Measurements from ENCODE around the gene IGSF11.

IGSF11 gene

GRCh38 chr3:118932822-118933558 lies 101.7 kb downstream of the IGSF11 start:
- Histone ChIP-seq H3K27me3 (ENCODE audit: insufficient read depth, low read length) (no peaks in the 10 kb centered on the region), H3K4me1 (ENCODE audit: insufficient read depth, low read length) (no peaks in the 10 kb centered on the region), H3K9me3 (ENCODE audit: low read length) (no peaks in the 10 kb centered on the region), H3K4me3 (ENCODE audit: low read length) (no peak overlapping the region), H2AFZ (ENCODE audit: low read depth, low read length) (no peak overlapping the region), H3K36me3 (ENCODE audit: insufficient read depth, low read length) (no peaks in the 10 kb centered on the region)

- Histone ChIP-seq H3K36me3 (ENCODE audit: insufficient read depth, low read length) (no peaks in the 10 kb centered on the region), H3K4me3 (ENCODE audit: low read length) (no peak overlapping the region), H3K27me3 (ENCODE audit: insufficient read depth, low read length) (no peaks in the 10 kb centered on the region), H3K4me1 (ENCODE audit: insufficient read depth, low read length) (no peaks in the 10 kb centered on the region), H3K9me3 (ENCODE audit: low read length) (no peaks in the 10 kb centered on the region), H2AFZ (ENCODE audit: low read depth, low read length) (no peak overlapping the region)
Measured at GRCh38 chr3:118931996-118932395, 102.7 kb downstream of the IGSF11 start.

- H3K9me3 ChIP-seq (ENCODE audit: low read length), result no peaks in the 10 kb centered on the region
- no peaks in the 10 kb centered on the region for H3K36me3 ChIP-seq (ENCODE audit: insufficient read depth, low read length)
- H3K4me1 ChIP-seq (ENCODE audit: insufficient read depth, low read length), result no peaks in the 10 kb centered on the region
- no peaks in the 10 kb centered on the region for H3K27me3 ChIP-seq (ENCODE audit: insufficient read depth, low read length)
- H3K4me3 ChIP-seq (ENCODE audit: low read length), result no peak overlapping the region
- H2AFZ ChIP-seq (ENCODE audit: low read depth, low read length), result no peak overlapping the region
Measured at GRCh38 chr3:118927449-118927848, 107.2 kb downstream of the IGSF11 start.

GRCh38 chr3:118912188-118912587 lies 122.5 kb downstream of the IGSF11 start:
- Histone ChIP-seq H2AFZ (ENCODE audit: low read depth, low read length) (no peak overlapping the region), H3K4me3 (ENCODE audit: low read length) (no peak overlapping the region), H3K27me3 (ENCODE audit: insufficient read depth, low read length) (no peaks in the 10 kb centered on the region), H3K4me1 (ENCODE audit: insufficient read depth, low read length) (no peaks in the 10 kb centered on the region), H3K9me3 (ENCODE audit: low read length) (no peaks in the 10 kb centered on the region), H3K36me3 (ENCODE audit: insufficient read depth, low read length) (no peaks in the 10 kb centered on the region)

GRCh38 chr3:118910332-118910731 lies 124.3 kb downstream of the IGSF11 start:
- Histone ChIP-seq H3K9me3 (ENCODE audit: low read length) (no peaks in the 10 kb centered on the region), H3K4me1 (ENCODE audit: insufficient read depth, low read length) (no peaks in the 10 kb centered on the region), H3K36me3 (ENCODE audit: insufficient read depth, low read length) (no peaks in the 10 kb centered on the region), H2AFZ (ENCODE audit: low read depth, low read length) (no peak overlapping the region), H3K27me3 (ENCODE audit: insufficient read depth, low read length) (no peaks in the 10 kb centered on the region), H3K4me3 (ENCODE audit: low read length) (no peak overlapping the region)

- no peak overlapping the region for H2AFZ ChIP-seq (ENCODE audit: low read depth, low read length)
- no peaks in the 10 kb centered on the region for H3K9me3 ChIP-seq (ENCODE audit: low read length)
- H3K4me1 ChIP-seq (ENCODE audit: insufficient read depth, low read length), result no peaks in the 10 kb centered on the region
- H3K4me3 ChIP-seq (ENCODE audit: low read length), result no peak overlapping the region
- H3K27me3 ChIP-seq (ENCODE audit: insufficient read depth, low read length), result no peaks in the 10 kb centered on the region
- no peaks in the 10 kb centered on the region for H3K36me3 ChIP-seq (ENCODE audit: insufficient read depth, low read length)
Measured at GRCh38 chr3:118909763-118910162, 124.9 kb downstream of the IGSF11 start.

GRCh38 chr3:118907909-118908308 lies 126.7 kb downstream of the IGSF11 start:
- Histone ChIP-seq H3K27me3 (ENCODE audit: insufficient read depth, low read length) (peaks cover 2% of the 10 kb centered on the region), H3K4me3 (ENCODE audit: low read length) (no peak overlapping the region), H3K4me1 (ENCODE audit: insufficient read depth, low read length) (no peaks in the 10 kb centered on the region), H3K36me3 (ENCODE audit: insufficient read depth, low read length) (no peaks in the 10 kb centered on the region), H3K9me3 (ENCODE audit: low read length) (no peaks in the 10 kb centered on the region), H2AFZ (ENCODE audit: low read depth, low read length) (no peak overlapping the region)

GRCh38 chr3:118900737-118901525 lies 133.7 kb downstream of the IGSF11 start:
- Histone ChIP-seq H3K4me1 (ENCODE audit: insufficient read depth, low read length) (no peaks in the 10 kb centered on the region), H3K4me3 (ENCODE audit: low read length) (no peak overlapping the region), H3K36me3 (ENCODE audit: insufficient read depth, low read length) (no peaks in the 10 kb centered on the region), H3K9me3 (ENCODE audit: low read length) (no peaks in the 10 kb centered on the region), H3K27me3 (ENCODE audit: insufficient read depth, low read length) (peaks cover 2% of the 10 kb centered on the region), H2AFZ (ENCODE audit: low read depth, low read length) (no peak overlapping the region)

GRCh38 chr3:118890206-118890605 lies 144.4 kb downstream of the IGSF11 start:
- Histone ChIP-seq H3K4me3 (ENCODE audit: low read length) (no peak overlapping the region), H3K27me3 (ENCODE audit: insufficient read depth, low read length) (no peaks in the 10 kb centered on the region), H3K9me3 (ENCODE audit: low read length) (no peaks in the 10 kb centered on the region), H3K36me3 (ENCODE audit: insufficient read depth, low read length) (no peaks in the 10 kb centered on the region), H3K4me1 (ENCODE audit: insufficient read depth, low read length) (no peaks in the 10 kb centered on the region), H2AFZ (ENCODE audit: low read depth, low read length) (no peak overlapping the region)

GRCh38 chr3:118889691-118890090 lies 145.0 kb downstream of the IGSF11 start:
- no peaks in the 10 kb centered on the region for H3K4me1 ChIP-seq (ENCODE audit: insufficient read depth, low read length)
- H2AFZ ChIP-seq (ENCODE audit: low read depth, low read length), result no peak overlapping the region
- no peaks in the 10 kb centered on the region for H3K9me3 ChIP-seq (ENCODE audit: low read length)
- no peak overlapping the region for H3K4me3 ChIP-seq (ENCODE audit: low read length)
- no peaks in the 10 kb centered on the region for H3K27me3 ChIP-seq (ENCODE audit: insufficient read depth, low read length)
- no peaks in the 10 kb centered on the region for H3K36me3 ChIP-seq (ENCODE audit: insufficient read depth, low read length)

GRCh38 chr3:118886708-118887107 lies 147.9 kb downstream of the IGSF11 start:
- Histone ChIP-seq H3K36me3 (ENCODE audit: insufficient read depth, low read length) (no peaks in the 10 kb centered on the region), H3K4me3 (ENCODE audit: low read length) (no peak overlapping the region), H2AFZ (ENCODE audit: low read depth, low read length) (no peak overlapping the region), H3K27me3 (ENCODE audit: insufficient read depth, low read length) (no peaks in the 10 kb centered on the region), H3K9me3 (ENCODE audit: low read length) (no peaks in the 10 kb centered on the region), H3K4me1 (ENCODE audit: insufficient read depth, low read length) (no peaks in the 10 kb centered on the region)

- Histone ChIP-seq H2AFZ (ENCODE audit: low read depth, low read length) (no peak overlapping the region), H3K9me3 (ENCODE audit: low read length) (no peaks in the 10 kb centered on the region), H3K4me3 (ENCODE audit: low read length) (no peak overlapping the region), H3K27me3 (ENCODE audit: insufficient read depth, low read length) (no peaks in the 10 kb centered on the region), H3K4me1 (ENCODE audit: insufficient read depth, low read length) (no peaks in the 10 kb centered on the region), H3K36me3 (ENCODE audit: insufficient read depth, low read length) (no peaks in the 10 kb centered on the region)
Measured at GRCh38 chr3:118884748-118885206, 149.9 kb downstream of the IGSF11 start.

GRCh38 chr3:118882353-118882947 lies 152.2 kb downstream of the IGSF11 start:
- no peaks in the 10 kb centered on the region for H3K36me3 ChIP-seq (ENCODE audit: insufficient read depth, low read length)
- H3K4me1 ChIP-seq (ENCODE audit: insufficient read depth, low read length), result no peaks in the 10 kb centered on the region
- no peak overlapping the region for H3K4me3 ChIP-seq (ENCODE audit: low read length)
- no peak overlapping the region for H2AFZ ChIP-seq (ENCODE audit: low read depth, low read length)
- no peaks in the 10 kb centered on the region for H3K9me3 ChIP-seq (ENCODE audit: low read length)
- no peaks in the 10 kb centered on the region for H3K27me3 ChIP-seq (ENCODE audit: insufficient read depth, low read length)
